DND-41 (cell line): ENCODE data around the gene CGB2.
A peak's percentile ranks its signal among the peaks of the same experiment; 100 is the strongest.

Experiments
- EZH2 ChIP-seq: IDR thresholded peaks from 3 replicates; pipeline ENCODE4 v1.6.1; 2012; ENCODE audit warnings: borderline replicate concordance, low read depth, mild to moderate bottlenecking, moderate library complexity, low read length, inconsistent platforms; ENCODE audit not compliant: severe bottlenecking
- TF ChIP-seq, protein P1 (sequence below): IDR thresholded peaks from 2 replicates; pipeline ENCODE4 v1.5.1; 2012; ENCODE audit warnings: borderline replicate concordance, low read length, moderate library complexity, mild to moderate bottlenecking; ENCODE audit not compliant: poor library complexity, severe bottlenecking; ENCODE audit errors: extremely low read depth

DNA sequence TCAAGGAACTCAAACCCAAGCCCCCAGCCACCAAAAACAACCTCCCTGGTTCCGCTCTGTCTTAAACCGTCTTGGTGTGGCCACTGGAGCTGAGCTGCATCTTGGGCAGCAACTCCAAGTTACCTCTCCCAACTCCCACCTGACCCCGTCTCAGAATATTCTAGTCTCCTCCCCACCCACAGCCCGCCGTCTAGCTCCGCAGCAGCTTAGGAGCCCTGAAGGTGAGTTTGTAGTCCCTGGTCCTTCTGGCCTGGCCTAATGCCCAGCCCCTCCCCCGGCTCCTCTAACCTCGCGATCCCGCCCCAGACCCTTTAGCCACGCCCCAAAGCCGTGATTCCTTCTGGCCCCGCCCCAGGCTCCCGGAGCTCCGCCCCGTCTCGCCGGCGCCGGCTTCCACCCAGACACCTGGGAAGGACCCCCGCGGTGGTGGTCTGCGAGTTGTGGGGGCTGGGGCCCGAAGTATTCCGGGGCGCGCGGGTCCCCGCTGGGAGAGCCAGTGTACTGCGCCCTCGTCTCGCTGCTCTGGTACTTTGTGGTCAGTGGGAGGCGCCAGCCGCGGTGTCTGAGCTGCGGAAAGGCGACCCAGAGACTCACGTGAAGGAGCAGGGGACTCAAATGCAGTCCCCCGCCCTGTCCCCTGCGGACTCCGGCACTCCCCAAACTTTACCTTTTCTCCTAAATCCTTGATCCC is 12.3 kb upstream of the CGB2 start:
- no peak for TF ChIP-seq EZH2
- TF ChIP-seq, protein P1, sequence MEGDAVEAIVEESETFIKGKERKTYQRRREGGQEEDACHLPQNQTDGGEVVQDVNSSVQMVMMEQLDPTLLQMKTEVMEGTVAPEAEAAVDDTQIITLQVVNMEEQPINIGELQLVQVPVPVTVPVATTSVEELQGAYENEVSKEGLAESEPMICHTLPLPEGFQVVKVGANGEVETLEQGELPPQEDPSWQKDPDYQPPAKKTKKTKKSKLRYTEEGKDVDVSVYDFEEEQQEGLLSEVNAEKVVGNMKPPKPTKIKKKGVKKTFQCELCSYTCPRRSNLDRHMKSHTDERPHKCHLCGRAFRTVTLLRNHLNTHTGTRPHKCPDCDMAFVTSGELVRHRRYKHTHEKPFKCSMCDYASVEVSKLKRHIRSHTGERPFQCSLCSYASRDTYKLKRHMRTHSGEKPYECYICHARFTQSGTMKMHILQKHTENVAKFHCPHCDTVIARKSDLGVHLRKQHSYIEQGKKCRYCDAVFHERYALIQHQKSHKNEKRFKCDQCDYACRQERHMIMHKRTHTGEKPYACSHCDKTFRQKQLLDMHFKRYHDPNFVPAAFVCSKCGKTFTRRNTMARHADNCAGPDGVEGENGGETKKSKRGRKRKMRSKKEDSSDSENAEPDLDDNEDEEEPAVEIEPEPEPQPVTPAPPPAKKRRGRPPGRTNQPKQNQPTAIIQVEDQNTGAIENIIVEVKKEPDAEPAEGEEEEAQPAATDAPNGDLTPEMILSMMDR = peak; percentile 21
